ENCODE data around the gene LEKR1.

DNA sequence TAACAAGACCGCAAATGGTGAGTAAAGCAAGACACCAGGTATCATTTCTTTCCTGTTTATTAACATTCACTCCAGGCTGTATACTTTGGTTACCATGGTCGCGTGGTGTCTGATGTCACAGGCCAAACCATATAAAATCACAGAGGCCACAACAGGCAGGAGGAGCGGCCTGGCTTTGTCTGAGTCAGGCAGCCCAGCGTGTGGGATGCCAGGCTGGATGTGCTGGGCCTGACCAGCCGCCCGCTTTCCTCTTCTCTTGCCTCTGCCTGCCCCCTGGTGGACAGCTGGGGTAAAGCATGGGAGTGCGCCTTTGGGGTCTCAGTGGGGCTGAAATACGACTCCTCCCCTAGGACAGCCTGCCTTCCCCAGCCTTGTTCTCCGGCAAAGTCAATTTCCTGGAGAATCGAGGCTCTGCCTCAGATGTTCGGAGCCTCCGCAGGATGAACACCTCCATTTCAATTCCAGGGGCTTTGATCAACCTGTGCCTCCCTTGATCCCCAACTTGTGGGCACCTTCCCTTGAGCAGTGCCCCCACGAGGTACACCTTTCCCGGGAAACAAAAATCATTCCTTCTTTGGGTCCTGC lies 255.6 kb downstream of the LEKR1 start:
- TF ChIP-seq, protein P1, sequence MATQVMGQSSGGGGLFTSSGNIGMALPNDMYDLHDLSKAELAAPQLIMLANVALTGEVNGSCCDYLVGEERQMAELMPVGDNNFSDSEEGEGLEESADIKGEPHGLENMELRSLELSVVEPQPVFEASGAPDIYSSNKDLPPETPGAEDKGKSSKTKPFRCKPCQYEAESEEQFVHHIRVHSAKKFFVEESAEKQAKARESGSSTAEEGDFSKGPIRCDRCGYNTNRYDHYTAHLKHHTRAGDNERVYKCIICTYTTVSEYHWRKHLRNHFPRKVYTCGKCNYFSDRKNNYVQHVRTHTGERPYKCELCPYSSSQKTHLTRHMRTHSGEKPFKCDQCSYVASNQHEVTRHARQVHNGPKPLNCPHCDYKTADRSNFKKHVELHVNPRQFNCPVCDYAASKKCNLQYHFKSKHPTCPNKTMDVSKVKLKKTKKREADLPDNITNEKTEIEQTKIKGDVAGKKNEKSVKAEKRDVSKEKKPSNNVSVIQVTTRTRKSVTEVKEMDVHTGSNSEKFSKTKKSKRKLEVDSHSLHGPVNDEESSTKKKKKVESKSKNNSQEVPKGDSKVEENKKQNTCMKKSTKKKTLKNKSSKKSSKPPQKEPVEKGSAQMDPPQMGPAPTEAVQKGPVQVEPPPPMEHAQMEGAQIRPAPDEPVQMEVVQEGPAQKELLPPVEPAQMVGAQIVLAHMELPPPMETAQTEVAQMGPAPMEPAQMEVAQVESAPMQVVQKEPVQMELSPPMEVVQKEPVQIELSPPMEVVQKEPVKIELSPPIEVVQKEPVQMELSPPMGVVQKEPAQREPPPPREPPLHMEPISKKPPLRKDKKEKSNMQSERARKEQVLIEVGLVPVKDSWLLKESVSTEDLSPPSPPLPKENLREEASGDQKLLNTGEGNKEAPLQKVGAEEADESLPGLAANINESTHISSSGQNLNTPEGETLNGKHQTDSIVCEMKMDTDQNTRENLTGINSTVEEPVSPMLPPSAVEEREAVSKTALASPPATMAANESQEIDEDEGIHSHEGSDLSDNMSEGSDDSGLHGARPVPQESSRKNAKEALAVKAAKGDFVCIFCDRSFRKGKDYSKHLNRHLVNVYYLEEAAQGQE (IDR thresholded peaks at IDR 0.05; ENCODE audit: borderline replicate concordance) = no peak
- TF ChIP-seq, protein P2, sequence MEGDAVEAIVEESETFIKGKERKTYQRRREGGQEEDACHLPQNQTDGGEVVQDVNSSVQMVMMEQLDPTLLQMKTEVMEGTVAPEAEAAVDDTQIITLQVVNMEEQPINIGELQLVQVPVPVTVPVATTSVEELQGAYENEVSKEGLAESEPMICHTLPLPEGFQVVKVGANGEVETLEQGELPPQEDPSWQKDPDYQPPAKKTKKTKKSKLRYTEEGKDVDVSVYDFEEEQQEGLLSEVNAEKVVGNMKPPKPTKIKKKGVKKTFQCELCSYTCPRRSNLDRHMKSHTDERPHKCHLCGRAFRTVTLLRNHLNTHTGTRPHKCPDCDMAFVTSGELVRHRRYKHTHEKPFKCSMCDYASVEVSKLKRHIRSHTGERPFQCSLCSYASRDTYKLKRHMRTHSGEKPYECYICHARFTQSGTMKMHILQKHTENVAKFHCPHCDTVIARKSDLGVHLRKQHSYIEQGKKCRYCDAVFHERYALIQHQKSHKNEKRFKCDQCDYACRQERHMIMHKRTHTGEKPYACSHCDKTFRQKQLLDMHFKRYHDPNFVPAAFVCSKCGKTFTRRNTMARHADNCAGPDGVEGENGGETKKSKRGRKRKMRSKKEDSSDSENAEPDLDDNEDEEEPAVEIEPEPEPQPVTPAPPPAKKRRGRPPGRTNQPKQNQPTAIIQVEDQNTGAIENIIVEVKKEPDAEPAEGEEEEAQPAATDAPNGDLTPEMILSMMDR (IDR thresholded peaks at IDR 0.05; ENCODE audit: poor library complexity, severe bottlenecking) = peak; percentile 95
- TF ChIP-seq EZH2 (IDR thresholded peaks at IDR 0.05; ENCODE audit: borderline replicate concordance, insufficient read depth, low read length, poor library complexity, severe bottlenecking) (no peak), POLR2AphosphoS5 (IDR thresholded peaks at IDR 0.05) (peak; percentile 40), TAF1 (IDR thresholded peaks at IDR 0.05; ENCODE audit: low read depth) (no peak)

Data from neural cell (in vitro differentiated cells).